Astrocyte of the spinal cord (primary cell): ENCODE measurements around the gene MAX.

Experiments used
- DNase-seq: peaks from one replicate; pipeline ENCODE4 v3.0.0; 2011; ENCODE audit warnings: low read depth, low spot score
- H3K4me3 ChIP-seq: 2 replicates; pipeline ENCODE4 v1.5.1; 2011; ENCODE audit warnings: low read depth, mild to moderate bottlenecking, low read length, moderate library complexity
- in situ Hi-C: cut with HindIII; loops from 2 replicates; pipeline ENCODE4 v1.10.0; 2017; ENCODE audit warnings: low sequenced_read_pairs
- TF ChIP-seq, protein P1 (sequence below): IDR thresholded peaks from 2 replicates; pipeline ENCODE4 v1.5.1; 2012; ENCODE audit warnings: low read depth, mild to moderate bottlenecking, low read length, inconsistent platforms

The MAX gene

DNA sequence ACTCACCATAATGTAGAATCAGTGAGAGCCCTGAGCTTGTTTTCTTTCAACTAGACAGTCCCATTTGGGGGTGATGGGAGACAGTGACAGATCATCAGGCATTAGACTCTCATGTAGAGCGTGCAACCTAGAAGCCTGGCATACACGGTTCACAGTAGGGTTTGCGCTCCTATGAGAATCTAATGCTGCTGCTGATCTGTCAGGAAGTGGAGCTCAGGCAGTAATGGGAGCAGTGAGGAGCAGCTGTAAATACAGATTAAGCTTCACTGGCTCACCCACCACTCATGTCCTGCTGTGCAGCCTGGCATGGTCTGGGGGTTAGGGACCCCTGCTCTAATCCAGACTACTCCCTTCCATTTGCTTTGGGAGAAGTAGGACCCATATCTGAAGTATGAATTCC, 60.0 kb downstream of the MAX start:
- in situ Hi-C loops, result no loop called here
- no peak for DNase-seq
- H3K4me3 ChIP-seq, result no peak overlapping the region
- TF ChIP-seq, protein P1, sequence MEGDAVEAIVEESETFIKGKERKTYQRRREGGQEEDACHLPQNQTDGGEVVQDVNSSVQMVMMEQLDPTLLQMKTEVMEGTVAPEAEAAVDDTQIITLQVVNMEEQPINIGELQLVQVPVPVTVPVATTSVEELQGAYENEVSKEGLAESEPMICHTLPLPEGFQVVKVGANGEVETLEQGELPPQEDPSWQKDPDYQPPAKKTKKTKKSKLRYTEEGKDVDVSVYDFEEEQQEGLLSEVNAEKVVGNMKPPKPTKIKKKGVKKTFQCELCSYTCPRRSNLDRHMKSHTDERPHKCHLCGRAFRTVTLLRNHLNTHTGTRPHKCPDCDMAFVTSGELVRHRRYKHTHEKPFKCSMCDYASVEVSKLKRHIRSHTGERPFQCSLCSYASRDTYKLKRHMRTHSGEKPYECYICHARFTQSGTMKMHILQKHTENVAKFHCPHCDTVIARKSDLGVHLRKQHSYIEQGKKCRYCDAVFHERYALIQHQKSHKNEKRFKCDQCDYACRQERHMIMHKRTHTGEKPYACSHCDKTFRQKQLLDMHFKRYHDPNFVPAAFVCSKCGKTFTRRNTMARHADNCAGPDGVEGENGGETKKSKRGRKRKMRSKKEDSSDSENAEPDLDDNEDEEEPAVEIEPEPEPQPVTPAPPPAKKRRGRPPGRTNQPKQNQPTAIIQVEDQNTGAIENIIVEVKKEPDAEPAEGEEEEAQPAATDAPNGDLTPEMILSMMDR, result no peak

DNA sequence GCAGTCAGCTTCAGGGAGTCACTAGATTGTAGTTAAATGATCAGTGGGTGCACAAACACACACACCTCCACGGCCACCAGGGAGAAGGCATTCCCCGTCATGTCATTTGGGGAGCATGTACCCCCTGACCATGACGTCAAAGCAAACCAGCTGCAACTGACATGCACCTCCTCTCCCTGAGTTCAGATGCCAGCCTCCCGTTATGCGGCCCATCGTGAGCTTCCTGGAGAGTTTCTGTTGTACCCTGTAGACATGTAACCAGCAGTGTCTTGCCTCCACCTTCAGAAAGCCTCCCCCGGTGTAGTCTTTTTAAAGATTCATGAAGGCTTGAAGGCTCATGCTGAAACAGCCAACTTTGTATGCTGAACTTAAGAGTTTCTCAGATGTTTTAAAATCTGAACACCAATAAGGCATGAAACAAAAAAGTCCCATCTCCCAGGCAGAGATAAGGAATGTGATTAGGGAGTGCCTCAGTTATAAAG, 60.8 kb downstream of the MAX start:
- DNase-seq, result no peak
- in situ Hi-C loops, result no loop called here
- TF ChIP-seq, protein P1, result no peak
- H3K4me3 ChIP-seq, result no peak overlapping the region

DNA sequence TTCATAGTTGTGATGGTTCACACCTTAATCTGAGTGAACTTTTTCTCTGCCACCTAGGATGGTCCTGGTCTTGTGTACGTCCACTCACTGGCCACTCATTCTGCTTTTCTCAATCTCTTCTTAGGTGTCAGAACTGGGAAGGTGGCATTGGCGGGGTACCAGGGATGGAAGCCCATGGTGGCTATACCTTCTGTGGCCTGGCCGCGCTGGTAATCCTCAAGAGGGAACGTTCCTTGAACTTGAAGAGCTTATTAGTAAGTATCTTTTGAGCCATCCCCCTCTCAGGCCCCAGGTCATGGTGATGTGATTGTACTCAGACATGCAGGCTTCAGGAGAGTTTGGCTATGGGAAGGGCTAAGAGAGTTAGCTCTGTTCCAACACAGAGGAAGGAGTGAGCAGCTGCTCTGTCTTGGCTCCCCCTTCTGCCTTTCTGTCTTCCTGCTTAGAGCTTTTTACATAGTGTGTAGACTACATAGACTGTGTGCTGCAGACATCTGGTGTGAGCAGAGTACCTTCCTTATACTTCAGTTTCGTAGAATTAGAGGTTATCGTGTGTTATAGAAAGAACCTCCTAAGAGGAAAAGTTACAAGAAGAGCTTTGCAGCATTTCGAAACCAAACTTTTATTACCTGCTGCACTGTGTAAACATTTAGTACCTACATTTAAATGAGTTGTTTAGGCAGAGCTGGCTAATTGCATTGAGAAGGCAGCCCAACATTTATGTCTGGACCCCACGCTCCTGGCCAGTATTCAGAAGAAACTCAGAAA, 61.5 kb downstream of the MAX start:
- no peak for DNase-seq
- no peak overlapping the region for H3K4me3 ChIP-seq
- TF ChIP-seq, protein P1, result no peak
- in situ Hi-C loops, result no loop called here

DNA sequence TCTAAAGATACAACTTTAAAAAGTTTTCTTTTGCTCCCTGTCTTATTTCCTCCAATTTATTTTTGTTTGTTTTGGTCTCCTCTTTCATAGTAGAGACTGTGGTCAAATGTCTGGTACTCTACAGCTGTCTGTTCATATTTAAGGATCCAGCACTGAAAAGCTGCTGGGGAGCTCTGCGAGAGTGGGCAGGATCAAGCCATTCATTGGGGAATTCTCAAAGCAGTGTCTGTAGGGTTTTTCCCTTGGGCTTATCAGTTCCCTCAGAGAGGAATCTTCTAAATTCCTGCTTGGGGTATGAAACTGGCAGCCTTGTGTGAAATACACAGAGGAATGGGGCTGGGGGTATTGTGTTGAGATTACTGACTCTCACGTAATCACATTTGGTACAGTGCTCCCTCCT, 63.4 kb downstream of the MAX start:
- no peak for DNase-seq
- in situ Hi-C loops, result no loop called here
- no peak overlapping the region for H3K4me3 ChIP-seq
- TF ChIP-seq, protein P1, result no peak

DNA sequence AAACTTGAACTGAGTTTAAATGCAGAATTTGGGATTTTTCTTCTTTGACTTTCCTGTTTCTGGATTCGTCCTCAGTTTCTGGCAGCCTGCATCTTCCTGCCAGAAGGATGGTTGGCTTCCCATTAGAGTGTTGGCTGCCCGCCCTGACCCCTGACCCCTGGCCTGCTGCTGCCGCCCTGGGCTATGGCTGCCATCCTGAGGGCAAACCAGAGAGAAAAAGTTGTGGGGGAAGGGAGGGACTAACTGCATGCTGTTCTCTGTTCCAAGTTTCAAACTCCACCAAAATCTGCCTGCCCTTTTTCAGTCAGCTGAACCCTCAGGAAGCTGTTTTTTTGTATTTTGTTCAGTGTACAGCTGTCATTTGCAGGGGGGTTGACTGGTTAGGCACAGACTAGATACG, 67.3 kb downstream of the MAX start:
- DNase-seq, result no peak
- no peak overlapping the region for H3K4me3 ChIP-seq
- TF ChIP-seq, protein P1, result no peak
- in situ Hi-C loops, result no loop called here

DNA sequence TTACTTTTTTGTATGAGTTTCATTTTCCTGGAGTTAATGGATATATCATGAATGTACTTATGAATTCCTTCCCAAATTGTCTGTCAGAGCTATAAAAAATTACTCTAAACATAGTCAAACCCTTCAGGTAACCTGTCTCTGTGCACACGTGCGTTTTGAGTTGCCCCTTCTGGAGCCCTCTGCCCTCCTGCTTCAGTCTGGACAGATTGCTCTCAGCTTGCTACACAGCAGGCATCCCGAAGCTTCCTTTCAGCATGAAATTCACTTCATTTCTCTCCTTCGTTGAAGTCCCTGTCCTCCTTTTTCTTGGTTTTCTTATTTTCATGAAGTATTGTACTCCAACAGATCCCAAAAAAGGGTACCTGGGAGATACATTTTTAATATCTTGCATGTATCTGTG, 68.3 kb downstream of the MAX start:
- no peak overlapping the region for H3K4me3 ChIP-seq
- in situ Hi-C loops, result no loop called here
- TF ChIP-seq, protein P1, result no peak
- no peak for DNase-seq
